ENCODE results near the gene SYNPO2.

The SYNPO2 gene

GRCh38 chr4:119098306-119098705 lies 209.7 kb downstream of the SYNPO2 start:
- H3K4me3 ChIP-seq (ENCODE audit: low read depth, low read length), result no peak overlapping the region
- no peaks in the 10 kb centered on the region for H3K27me3 ChIP-seq (replicated peaks)
- TF ChIP-seq, protein P1, sequence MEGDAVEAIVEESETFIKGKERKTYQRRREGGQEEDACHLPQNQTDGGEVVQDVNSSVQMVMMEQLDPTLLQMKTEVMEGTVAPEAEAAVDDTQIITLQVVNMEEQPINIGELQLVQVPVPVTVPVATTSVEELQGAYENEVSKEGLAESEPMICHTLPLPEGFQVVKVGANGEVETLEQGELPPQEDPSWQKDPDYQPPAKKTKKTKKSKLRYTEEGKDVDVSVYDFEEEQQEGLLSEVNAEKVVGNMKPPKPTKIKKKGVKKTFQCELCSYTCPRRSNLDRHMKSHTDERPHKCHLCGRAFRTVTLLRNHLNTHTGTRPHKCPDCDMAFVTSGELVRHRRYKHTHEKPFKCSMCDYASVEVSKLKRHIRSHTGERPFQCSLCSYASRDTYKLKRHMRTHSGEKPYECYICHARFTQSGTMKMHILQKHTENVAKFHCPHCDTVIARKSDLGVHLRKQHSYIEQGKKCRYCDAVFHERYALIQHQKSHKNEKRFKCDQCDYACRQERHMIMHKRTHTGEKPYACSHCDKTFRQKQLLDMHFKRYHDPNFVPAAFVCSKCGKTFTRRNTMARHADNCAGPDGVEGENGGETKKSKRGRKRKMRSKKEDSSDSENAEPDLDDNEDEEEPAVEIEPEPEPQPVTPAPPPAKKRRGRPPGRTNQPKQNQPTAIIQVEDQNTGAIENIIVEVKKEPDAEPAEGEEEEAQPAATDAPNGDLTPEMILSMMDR (IDR thresholded peaks at IDR 0.05; ENCODE audit: low read depth, low read length, missing control alignments), result no peak
- in situ Hi-C loops (cut with HindIII; ENCODE audit: low pct_ligation_motif_present, low sequenced_read_pairs), result no loop called here
- no peak overlapping the region for H3K27ac ChIP-seq
- no peak for DNase-seq
- no peaks in the 10 kb centered on the region for H3K36me3 ChIP-seq (replicated peaks)

DNA sequence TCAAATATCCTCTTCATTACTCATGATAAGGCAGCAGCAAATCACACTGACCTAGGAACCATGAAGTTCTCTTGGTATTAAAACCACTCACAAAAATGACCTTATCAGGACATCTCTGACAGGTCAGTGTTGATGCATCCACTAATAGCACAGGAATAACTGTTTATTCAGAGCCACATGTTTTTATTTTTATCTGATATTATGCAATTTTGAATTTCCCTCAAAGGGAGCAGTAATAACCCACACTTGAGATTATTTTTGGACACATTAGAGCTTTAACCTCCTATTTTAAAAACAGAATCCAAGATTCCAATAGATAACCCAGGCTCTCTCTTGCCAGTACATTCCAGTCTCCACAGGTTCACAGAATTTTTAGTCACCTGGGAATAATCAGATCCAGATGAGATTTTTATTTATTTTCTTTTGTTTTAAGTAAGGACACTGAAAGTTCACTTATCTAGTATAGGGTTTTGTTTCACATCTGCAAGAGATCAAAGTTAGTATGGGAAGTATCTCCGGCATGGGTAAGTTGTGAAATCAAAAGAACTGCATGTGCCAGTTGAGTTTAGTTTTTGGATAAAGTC lies 210.7 kb downstream of the SYNPO2 start:
- in situ Hi-C loops (cut with HindIII; ENCODE audit: low pct_ligation_motif_present, low sequenced_read_pairs), result no loop called here
- Histone ChIP-seq H3K4me3 (ENCODE audit: low read depth, low read length) (no peak overlapping the region), H3K27me3 (replicated peaks) (no peaks in the 10 kb centered on the region), H3K36me3 (replicated peaks) (no peaks in the 10 kb centered on the region), H3K27ac (peak overlapping the region; percentile 52)
- TF ChIP-seq, protein P1 (IDR thresholded peaks at IDR 0.05; ENCODE audit: low read depth, low read length, missing control alignments), result no peak
- no peak for DNase-seq

DNA sequence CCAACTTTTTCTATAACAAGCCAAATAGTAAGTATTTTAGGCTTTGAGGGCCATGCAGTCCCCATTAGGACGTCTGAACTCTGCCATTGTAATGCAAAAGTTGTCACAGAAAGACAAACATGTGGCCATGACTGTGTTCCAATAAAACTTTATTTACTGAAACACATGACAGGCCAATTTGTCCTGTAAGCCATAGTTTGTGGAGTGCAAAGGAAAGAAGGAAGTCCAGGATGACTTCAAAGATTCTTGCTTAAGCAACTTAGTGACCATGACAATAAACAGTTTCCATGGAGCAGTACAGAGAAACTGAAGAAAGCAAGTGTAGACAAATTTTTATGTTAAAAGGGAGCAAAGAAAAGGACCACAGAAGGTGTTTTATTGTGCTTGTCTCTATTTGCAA lies 212.0 kb downstream of the SYNPO2 start:
- Histone ChIP-seq H3K27ac (no peak overlapping the region), H3K27me3 (replicated peaks) (no peaks in the 10 kb centered on the region), H3K4me3 (ENCODE audit: low read depth, low read length) (no peak overlapping the region), H3K36me3 (replicated peaks) (no peaks in the 10 kb centered on the region)
- in situ Hi-C loops (cut with HindIII; ENCODE audit: low pct_ligation_motif_present, low sequenced_read_pairs), result no loop called here
- TF ChIP-seq, protein P1 (IDR thresholded peaks at IDR 0.05; ENCODE audit: low read depth, low read length, missing control alignments), result no peak
- DNase-seq, result no peak

- Histone ChIP-seq H3K36me3 (replicated peaks) (no peaks in the 10 kb centered on the region), H3K27me3 (replicated peaks) (no peaks in the 10 kb centered on the region), H3K4me3 (ENCODE audit: low read depth, low read length) (no peak overlapping the region), H3K27ac (peak overlapping the region; percentile 74)
- in situ Hi-C loops (cut with HindIII; ENCODE audit: low pct_ligation_motif_present, low sequenced_read_pairs), result no loop called here
- TF ChIP-seq, protein P1 (IDR thresholded peaks at IDR 0.05; ENCODE audit: low read depth, low read length, missing control alignments), result no peak
- peak; percentile 73 for DNase-seq
Measured at GRCh38 chr4:119103263-119103662, 214.6 kb downstream of the SYNPO2 start.

DNA sequence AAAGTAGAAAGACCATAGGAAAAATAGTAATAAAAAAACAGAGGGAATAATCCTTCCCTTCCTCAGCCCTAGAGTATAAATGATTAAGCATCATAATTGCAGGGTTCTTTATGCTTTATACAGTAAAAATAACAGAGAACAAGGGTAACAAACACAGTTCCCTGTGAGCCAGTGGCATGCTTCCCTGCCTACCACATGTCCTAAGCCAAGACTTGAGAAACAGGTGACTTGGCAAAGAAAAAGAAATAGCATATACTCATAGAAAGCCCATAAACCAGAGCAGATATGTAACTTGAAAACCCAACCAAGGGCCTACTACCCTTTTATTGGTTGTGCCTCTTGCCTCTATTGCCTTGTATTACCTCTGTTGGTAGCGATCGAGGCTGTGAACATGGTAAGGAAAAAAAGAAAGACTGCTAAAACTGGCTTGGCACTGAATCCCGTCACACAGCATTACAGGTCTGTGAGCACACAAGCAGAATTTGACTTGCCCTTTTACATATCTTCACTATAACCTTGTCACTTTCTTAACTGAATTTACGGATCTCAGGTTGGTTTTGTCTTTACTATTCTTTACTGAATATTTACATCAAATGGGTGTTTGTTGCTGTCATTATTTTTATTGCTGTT lies 216.1 kb downstream of the SYNPO2 start:
- no peak for DNase-seq
- H3K27me3 ChIP-seq (replicated peaks), result no peaks in the 10 kb centered on the region
- TF ChIP-seq, protein P1 (IDR thresholded peaks at IDR 0.05; ENCODE audit: low read depth, low read length, missing control alignments), result no peak
- in situ Hi-C loops (cut with HindIII; ENCODE audit: low pct_ligation_motif_present, low sequenced_read_pairs), result no loop called here
- H3K36me3 ChIP-seq (replicated peaks), result no peaks in the 10 kb centered on the region
- H3K27ac ChIP-seq, result no peak overlapping the region
- no peak overlapping the region for H3K4me3 ChIP-seq (ENCODE audit: low read depth, low read length)

DNA sequence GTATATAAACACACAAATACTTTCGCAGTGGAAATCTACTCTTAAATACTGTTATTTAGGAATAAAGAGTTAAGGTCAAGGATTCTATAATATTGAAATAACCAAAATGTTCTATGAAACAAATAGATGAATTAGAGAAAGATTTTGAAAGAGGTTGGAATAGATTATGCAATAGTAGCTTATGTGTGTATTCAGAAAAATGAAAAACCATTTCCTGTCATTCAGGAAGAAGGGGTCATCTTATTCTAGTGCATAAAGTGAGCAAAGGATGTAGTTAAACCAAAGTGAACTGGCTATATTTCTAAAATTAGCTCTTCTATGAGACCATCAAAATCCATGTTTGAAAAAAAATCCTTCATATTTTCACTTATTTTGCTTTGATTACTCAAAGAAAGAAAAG lies 217.0 kb downstream of the SYNPO2 start:
- H3K4me3 ChIP-seq (ENCODE audit: low read depth, low read length), result no peak overlapping the region
- in situ Hi-C loops (cut with HindIII; ENCODE audit: low pct_ligation_motif_present, low sequenced_read_pairs), result no loop called here
- DNase-seq, result no peak
- H3K36me3 ChIP-seq (replicated peaks), result no peaks in the 10 kb centered on the region
- no peak overlapping the region for H3K27ac ChIP-seq
- TF ChIP-seq, protein P1 (IDR thresholded peaks at IDR 0.05; ENCODE audit: low read depth, low read length, missing control alignments), result no peak
- no peaks in the 10 kb centered on the region for H3K27me3 ChIP-seq (replicated peaks)
